SU-DHL-6 (cell line): ENCODE measurements around the gene FBLN5.

Experiments
- H2AFZ ChIP-seq: fragments of 200-600 bp; sonication (generic); 2 replicates; pipeline ENCODE4 v1.6.1; 2014; ENCODE audit warnings: low read depth, mild to moderate bottlenecking, moderate library complexity, mixed read lengths, antibody characterized with exemption, low read length; ENCODE audit not compliant: severe bottlenecking
- H3F3A ChIP-seq: fragments of 200-600 bp; shearing (Covaris generic); 2 replicates; pipeline ENCODE4 v1.6.0; 2016; ENCODE audit warnings: antibody characterized with exemption, mild to moderate bottlenecking; ENCODE audit not compliant: insufficient read depth
- H3K27ac ChIP-seq: fragments of 200-600 bp; sonication (generic); 2 replicates; pipeline ENCODE4 v1.5.1; 2016; ENCODE audit warnings: low read depth, mild to moderate bottlenecking, low read length, moderate library complexity, mixed read lengths
- H3K27me3 ChIP-seq: fragments of 200-600 bp; sonication (generic), shearing (Covaris generic); 2 replicates; pipeline ENCODE4 v1.6.0; 2014; ENCODE audit warnings: mild to moderate bottlenecking, low read length
- H3K36me3 ChIP-seq: fragments of 200-600 bp; sonication (generic); 2 replicates; pipeline ENCODE4 v1.6.1; 2014; ENCODE audit warnings: mild to moderate bottlenecking, low read length, mixed read lengths
- H3K4me2 ChIP-seq: fragments of 300-600, 200-600 bp; shearing (Covaris generic), sonication (generic); 2 replicates; pipeline ENCODE4 v1.6.0; 2014; ENCODE audit warnings: low read length, low read depth, mild to moderate bottlenecking; ENCODE audit not compliant: poor library complexity, severe bottlenecking
- H3K4me3 ChIP-seq: fragments of 200-600 bp; sonication (generic); 2 replicates; pipeline ENCODE4 v1.5.1; 2014; ENCODE audit warnings: antibody characterized with exemption, low read length, mild to moderate bottlenecking, mixed read lengths; ENCODE audit not compliant: insufficient read depth, poor library complexity, severe bottlenecking
- H3K79me2 ChIP-seq: fragments of 200-600 bp; sonication (generic); 2 replicates; pipeline ENCODE4 v1.6.1; 2014; ENCODE audit warnings: mild to moderate bottlenecking, low read length, moderate library complexity; ENCODE audit not compliant: insufficient read depth
- H3K9ac ChIP-seq: fragments of 200-600 bp; sonication (generic); 2 replicates; pipeline ENCODE4 v1.7.0; 2014; ENCODE audit warnings: mild to moderate bottlenecking, low read length
- H3K9me2 ChIP-seq: fragments of 200-600 bp; sonication (generic); replicated peaks from 2 replicates; pipeline ENCODE4 v1.6.1; 2014; ENCODE audit warnings: low read length; ENCODE audit not compliant: insufficient read depth
- H3K9me3 ChIP-seq: fragments of 200-600 bp; sonication (generic); 2 replicates; pipeline ENCODE4 v1.6.1; 2014; ENCODE audit warnings: low read length, mixed read lengths; ENCODE audit not compliant: insufficient read depth
- H4K20me1 ChIP-seq: fragments of 200-600 bp; sonication (generic); 2 replicates; pipeline ENCODE4 v1.6.1; 2014; ENCODE audit warnings: low read depth, mild to moderate bottlenecking, antibody characterized with exemption, low read length, moderate library complexity, mixed read lengths
- EZH2phosphoT487 ChIP-seq: fragments of 200-600 bp; sonication (generic), shearing (Covaris generic); conservative IDR thresholded peaks from 2 replicates; pipeline ENCODE4 v1.6.1; 2018; ENCODE audit warnings: mild to moderate bottlenecking, antibody characterized with exemption, low read length, moderate library complexity, mixed read lengths
- TF ChIP-seq, protein P1 (sequence below): fragments of 200-600 bp; sonication (generic); IDR thresholded peaks from one replicate; pipeline ENCODE4 v1.5.1; 2017; ENCODE audit warnings: antibody characterized with exemption, mild to moderate bottlenecking, low read length, moderate library complexity; ENCODE audit not compliant: insufficient read depth, poor library complexity, severe bottlenecking

FBLN5 gene

DNA sequence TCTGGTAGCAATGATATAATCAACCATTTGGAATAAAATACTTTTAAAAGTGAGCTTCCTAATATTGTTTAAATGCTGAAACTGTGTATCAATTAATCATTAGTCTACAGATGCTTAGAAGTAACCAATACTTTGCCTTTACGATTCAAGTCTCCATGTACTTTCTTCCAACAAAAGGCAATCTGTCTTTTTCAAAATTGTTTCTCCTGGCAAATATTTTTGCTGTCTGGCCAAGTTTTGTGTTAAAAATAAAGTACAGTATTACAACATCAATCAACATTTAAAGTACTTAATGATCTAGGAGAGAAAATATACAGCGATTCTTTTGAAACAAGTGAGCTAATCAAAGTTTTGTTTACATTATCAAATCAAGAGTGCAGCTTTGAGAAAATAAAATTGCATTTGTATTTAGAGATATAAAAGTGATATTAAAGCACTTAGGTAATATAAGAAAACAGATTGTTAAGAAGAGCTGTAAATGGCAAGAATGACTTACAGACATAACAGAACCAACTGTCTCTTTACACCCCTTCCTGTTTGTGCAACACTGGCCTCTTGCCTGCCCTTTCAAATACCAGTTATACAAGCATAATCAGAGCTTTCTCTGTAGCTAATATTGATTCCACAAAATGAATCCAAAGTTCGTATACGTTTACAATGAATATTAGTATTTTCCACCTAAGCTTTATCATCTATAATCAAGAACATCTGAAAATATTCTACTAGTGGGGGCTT is 38.2 kb upstream of the FBLN5 start:
- no peaks in the 10 kb centered on the region for H3K27me3 ChIP-seq
- H3K9ac ChIP-seq: no peak overlapping the region
- TF ChIP-seq, protein P1, sequence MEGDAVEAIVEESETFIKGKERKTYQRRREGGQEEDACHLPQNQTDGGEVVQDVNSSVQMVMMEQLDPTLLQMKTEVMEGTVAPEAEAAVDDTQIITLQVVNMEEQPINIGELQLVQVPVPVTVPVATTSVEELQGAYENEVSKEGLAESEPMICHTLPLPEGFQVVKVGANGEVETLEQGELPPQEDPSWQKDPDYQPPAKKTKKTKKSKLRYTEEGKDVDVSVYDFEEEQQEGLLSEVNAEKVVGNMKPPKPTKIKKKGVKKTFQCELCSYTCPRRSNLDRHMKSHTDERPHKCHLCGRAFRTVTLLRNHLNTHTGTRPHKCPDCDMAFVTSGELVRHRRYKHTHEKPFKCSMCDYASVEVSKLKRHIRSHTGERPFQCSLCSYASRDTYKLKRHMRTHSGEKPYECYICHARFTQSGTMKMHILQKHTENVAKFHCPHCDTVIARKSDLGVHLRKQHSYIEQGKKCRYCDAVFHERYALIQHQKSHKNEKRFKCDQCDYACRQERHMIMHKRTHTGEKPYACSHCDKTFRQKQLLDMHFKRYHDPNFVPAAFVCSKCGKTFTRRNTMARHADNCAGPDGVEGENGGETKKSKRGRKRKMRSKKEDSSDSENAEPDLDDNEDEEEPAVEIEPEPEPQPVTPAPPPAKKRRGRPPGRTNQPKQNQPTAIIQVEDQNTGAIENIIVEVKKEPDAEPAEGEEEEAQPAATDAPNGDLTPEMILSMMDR: no peak
- no peak for TF ChIP-seq EZH2phosphoT487
- H4K20me1 ChIP-seq: no peaks in the 10 kb centered on the region
- no peak overlapping the region for H3K4me3 ChIP-seq
- H3K79me2 ChIP-seq: no peaks in the 10 kb centered on the region
- H3F3A ChIP-seq: no peaks in the 10 kb centered on the region
- H3K27ac ChIP-seq: no peak overlapping the region
- H3K9me3 ChIP-seq: no peaks in the 10 kb centered on the region
- peaks cover 22% of the 10 kb centered on the region for H3K36me3 ChIP-seq
- H3K9me2 ChIP-seq: no peaks in the 10 kb centered on the region
- no peak overlapping the region for H2AFZ ChIP-seq
- no peak overlapping the region for H3K4me2 ChIP-seq

DNA sequence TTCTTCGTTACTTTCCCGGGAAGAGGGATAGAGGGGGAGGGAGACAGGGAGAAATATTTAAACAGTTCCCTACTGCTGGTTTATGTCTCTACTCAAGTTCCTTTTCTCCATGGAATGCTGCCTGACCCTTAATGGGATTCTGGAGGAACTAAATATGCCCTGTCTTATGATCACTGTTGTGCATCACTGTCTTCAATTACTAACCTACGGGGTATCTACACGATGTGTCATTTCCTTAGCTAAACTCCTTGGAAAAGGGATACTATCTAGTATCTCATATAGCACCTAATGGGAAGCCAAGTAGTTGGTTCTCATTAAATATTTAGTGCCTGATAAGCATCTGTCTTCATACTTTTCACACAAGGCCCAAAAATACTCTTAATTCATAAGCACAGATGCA is 37.5 kb upstream of the FBLN5 start:
- Histone ChIP-seq H2AFZ (no peak overlapping the region), H3K27me3 (no peaks in the 10 kb centered on the region), H3F3A (no peaks in the 10 kb centered on the region), H4K20me1 (no peaks in the 10 kb centered on the region), H3K4me2 (no peak overlapping the region), H3K36me3 (peaks cover 22% of the 10 kb centered on the region), H3K9me3 (no peaks in the 10 kb centered on the region), H3K79me2 (no peaks in the 10 kb centered on the region), H3K27ac (no peak overlapping the region), H3K9me2 (no peaks in the 10 kb centered on the region), H3K9ac (no peak overlapping the region), H3K4me3 (no peak overlapping the region)
- no peak for TF ChIP-seq EZH2phosphoT487
- TF ChIP-seq, protein P1: no peak

DNA sequence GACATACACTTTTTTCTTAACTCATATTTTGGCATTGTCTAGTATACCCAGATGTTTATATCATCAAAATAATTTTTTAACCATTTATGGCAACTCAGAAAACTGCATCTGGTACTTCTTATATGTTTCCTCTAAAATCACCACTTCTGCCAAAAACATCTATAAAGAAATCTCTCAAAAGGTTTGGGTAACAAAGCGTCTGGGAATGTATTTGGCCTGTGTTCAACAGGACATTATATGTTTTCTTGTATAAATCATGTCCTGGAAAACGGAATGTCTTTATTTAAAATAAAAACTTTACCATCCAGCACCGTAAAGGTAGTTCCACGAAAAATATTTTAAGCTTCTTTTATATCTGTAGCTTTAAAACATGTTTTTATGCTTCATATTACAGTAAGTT is 36.1 kb upstream of the FBLN5 start:
- TF ChIP-seq EZH2phosphoT487: no peak
- TF ChIP-seq, protein P1: no peak
- Histone ChIP-seq H3K79me2 (no peaks in the 10 kb centered on the region), H3K4me3 (no peak overlapping the region), H3K9me2 (no peaks in the 10 kb centered on the region), H4K20me1 (no peaks in the 10 kb centered on the region), H3K9me3 (no peaks in the 10 kb centered on the region), H3K9ac (no peak overlapping the region), H3K4me2 (no peak overlapping the region), H3K27me3 (no peaks in the 10 kb centered on the region), H2AFZ (no peak overlapping the region), H3K36me3 (peaks cover 14% of the 10 kb centered on the region), H3F3A (no peaks in the 10 kb centered on the region), H3K27ac (no peak overlapping the region)
